Glomerular visceral epithelial cell (primary cell): ENCODE data around the gene GNB1.

Experiments used
- DNase-seq: peaks from one replicate; pipeline ENCODE4 v3.0.0-alpha.2; 2016; ENCODE audit errors: extremely low spot score

GNB1 gene

GRCh38 chr1:1910651-1911331 is 19.9 kb upstream of the GNB1 start:
- DNase-seq: no peak

- DNase-seq: no peak
Measured at GRCh38 chr1:1910033-1910465, 19.2 kb upstream of the GNB1 start.

GRCh38 chr1:1908506-1908791 is 17.6 kb upstream of the GNB1 start:
- no peak for DNase-seq

- no peak for DNase-seq
Measured at GRCh38 chr1:1907098-1907736, 16.3 kb upstream of the GNB1 start.

DNA sequence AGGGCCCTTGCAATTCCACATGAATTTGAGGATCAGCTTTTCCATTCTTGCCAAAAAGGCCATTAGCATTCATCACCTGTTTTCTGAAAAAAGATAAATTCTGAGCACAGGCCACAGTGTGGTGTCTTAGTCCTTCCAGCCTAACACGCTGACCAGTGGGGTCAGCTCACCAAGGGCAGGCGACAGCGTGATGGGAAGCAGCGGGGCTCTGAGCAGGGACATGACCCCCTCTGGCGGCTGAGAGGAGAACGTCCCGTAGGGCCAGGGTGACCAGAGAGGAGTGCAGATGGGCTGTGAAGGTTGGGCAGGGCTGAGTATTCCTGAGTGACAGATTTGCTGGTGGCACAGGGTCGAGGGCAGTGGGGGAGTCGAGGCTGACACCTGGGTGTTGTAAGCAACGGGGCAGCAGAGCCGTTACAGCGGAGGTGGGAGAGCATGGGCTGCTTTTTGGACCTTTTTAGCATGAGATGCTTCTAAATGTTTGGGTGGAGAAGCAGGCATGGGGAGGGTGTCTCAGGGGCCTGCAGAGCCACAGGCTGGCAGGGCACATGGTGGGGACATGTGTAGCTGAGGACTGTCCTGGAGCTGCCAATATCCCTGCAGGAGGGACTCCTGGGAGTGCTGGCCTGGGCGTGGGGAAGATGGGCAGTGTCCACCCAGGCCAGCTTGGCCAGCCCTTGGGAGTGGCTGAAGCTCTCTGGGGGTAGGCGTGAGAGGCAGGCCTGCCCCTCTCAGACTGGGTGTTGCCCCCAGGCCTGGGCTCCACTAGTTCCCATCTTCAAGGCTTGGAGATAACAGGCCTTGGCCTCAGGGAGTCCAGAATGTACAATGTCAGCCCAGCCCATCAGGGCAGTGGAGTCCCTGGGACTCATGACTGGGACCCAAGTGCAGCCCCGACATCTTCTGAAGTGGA is 15.6 kb upstream of the GNB1 start:
- DNase-seq: peak; percentile 85

GRCh38 chr1:1903224-1903623 is 12.3 kb upstream of the GNB1 start:
- DNase-seq: no peak

GRCh38 chr1:1901641-1902294 is 10.9 kb upstream of the GNB1 start:
- DNase-seq: no peak

- no peak for DNase-seq
Measured at GRCh38 chr1:1900883-1901640, 10.2 kb upstream of the GNB1 start.

DNA sequence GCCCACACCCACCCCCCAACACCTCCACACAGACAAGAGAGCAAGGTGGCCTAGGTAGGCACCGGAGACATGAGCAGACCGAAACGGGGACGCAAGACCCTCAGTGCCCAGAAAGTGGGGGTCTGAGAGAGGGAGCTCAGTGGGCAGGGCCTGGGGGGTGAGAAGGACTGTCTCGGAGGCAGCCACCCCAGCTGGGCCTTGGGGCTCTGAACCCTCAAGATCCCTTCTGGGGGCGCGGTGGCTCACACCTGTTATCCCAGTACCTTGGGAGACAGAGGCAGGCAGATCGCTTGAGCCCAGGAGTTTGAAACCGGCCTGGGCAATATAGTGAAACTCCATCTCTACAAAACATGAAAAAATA is 9.1 kb upstream of the GNB1 start:
- DNase-seq: no peak

GRCh38 chr1:1899266-1899966 is 8.5 kb upstream of the GNB1 start:
- DNase-seq: no peak

DNA sequence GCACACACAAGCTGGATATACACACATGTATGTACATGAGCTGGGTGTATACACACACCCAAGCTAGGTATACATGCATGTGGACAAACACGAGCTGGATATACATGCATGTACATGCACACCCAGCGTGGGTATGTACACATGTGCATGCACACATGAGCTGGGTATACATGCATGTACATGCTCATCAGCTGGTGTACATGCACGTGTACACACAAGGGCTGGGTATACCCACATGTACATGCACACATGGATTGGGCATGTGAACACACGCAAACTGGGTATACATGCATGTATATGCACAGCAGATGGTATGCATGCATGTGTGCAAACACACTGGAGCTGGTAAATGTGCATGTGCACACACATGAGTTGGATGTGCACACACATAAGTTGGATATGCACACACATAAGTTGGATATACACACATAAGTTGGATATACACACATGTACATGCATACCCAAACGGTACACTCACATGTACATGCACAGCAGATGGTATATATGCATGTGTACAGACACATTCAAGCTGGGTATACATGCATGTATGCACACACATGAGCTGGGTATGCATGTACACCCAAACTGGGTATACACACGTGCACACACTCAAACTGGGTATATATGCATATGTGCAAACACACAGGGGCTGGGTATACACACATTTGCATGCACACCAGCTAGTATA is 7.5 kb upstream of the GNB1 start:
- DNase-seq: no peak

- no peak for DNase-seq
Measured at GRCh38 chr1:1895456-1896336, 4.8 kb upstream of the GNB1 start.

- DNase-seq: no peak
Measured at GRCh38 chr1:1895060-1895418, 4.2 kb upstream of the GNB1 start.

GRCh38 chr1:1894354-1895059 is 3.6 kb upstream of the GNB1 start:
- DNase-seq: no peak

DNA sequence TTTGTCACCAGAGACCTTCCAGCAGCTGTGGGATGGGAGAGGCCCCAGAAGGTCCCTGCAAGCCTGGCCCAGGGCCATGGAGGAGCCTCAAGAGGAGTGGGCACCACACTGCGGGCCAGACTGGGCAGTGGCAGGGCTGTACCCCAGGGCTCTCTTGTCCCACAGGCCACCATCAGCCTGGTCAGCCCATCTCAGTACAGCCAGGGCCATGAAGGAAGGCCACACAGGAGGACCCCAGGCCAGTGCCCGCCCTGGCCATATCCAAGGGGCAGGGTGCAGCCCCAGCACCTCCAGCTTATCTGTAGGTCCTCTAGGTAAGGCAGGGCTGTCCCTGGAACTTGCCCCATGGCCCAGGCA is 3.1 kb upstream of the GNB1 start:
- DNase-seq: no peak

- DNase-seq: no peak
Measured at GRCh38 chr1:1893291-1893985, 2.6 kb upstream of the GNB1 start.

DNA sequence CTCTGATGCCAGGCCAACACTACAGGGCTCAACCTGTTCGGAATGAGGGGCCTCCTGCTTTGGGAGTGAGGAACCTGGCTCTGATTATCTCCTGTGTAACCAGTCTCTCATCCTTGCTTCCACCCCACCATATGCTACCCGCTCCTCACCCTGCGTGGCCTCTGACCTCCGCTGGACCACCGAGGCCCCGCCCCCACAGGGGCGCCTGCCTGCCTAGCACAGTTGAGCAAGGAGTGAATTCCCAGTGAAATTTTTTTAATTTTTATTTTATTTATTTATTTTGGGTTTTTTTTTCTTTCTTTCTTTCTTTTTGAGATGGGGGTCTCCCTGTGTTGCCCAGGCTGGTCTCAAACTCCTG is 1.9 kb upstream of the GNB1 start:
- DNase-seq: no peak

DNA sequence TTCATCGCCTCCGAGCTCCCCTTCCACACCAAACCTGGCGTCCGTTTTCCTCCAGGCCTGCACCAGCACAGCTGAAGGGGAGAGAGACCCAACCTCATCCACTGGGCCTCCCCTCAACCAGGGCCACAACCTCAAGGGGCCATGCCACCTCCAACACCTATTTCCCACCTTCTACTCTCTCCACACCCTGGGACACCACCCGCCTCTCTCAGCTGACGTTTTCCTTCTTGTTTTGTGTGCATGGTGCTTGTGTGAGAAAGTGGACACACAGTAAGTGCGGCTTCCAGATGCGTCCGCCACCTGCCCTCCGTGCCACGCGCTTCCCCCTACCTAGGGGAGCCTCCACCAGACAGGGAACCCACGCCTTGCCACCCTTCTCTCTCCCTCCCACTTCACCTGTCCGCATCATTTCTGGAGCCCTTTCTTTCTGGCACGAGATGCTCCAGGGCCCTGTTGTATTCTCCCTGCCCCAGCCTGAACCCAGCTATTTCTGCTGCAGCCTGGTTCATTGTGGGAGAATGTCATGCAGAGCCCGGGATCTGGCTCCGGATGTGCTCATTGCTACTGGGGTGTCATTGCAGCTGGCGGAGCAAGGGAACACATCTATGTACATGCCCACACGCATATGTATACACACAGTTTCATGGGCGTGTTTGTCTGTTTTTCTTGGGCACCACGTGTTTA is 1.3 kb upstream of the GNB1 start:
- DNase-seq: no peak
